MCF 10A (cell line): ENCODE data around the gene STXBP5. TPM values are rescaled to one million over a fixed set of nuclear protein-coding genes. Genes with fewer than 3 reads are reported as not detected.

Experiments used
- BruUV-seq: library from RNA; stranded (reverse); fragments of 400-500 nt; replicated peaks from 2 replicates; lab custom pipeline; 2021; lab: Mats Ljungman, UMichigan
- CTCF ChIA-PET: fragments of 300-600 bp; sonication (Branson Sonifier 250); formaldehyde crosslinking; extraction: SDS; loops from one replicate; lab custom pipeline; 2021; ENCODE audit warnings: antibody characterized with exemption, inconsistent platforms; lab: Yijun Ruan, JAX
- POLR2A ChIA-PET: fragments of 300-600, 350-650 bp; sonication (Branson Sonifier 250); formaldehyde crosslinking; extraction: SDS; loops from one replicate; lab custom pipeline; 2020; ENCODE audit warnings: antibody characterized with exemption, inconsistent platforms; lab: Yijun Ruan, JAX
- DNase-seq: peaks from one replicate; pipeline ENCODE4 v3.0.0-alpha.2; 2018; ENCODE audit not compliant: unreplicated experiment
- H3K27ac Mint-ChIP-seq: one replicate; pipeline ENCODE4 v1.8.0; 2022; ENCODE audit warnings: mild to moderate bottlenecking, low read depth, mixed read lengths; ENCODE audit not compliant: unreplicated experiment
- H3K27me3 Mint-ChIP-seq: one replicate; pipeline ENCODE4 v1.8.0; 2022; ENCODE audit warnings: mixed read lengths; ENCODE audit not compliant: insufficient read depth, unreplicated experiment
- H3K36me3 Mint-ChIP-seq: one replicate; pipeline ENCODE4 v1.8.0; 2022; ENCODE audit warnings: mild to moderate bottlenecking, moderate library complexity, mixed read lengths; ENCODE audit not compliant: insufficient read depth, unreplicated experiment
- H3K4me1 Mint-ChIP-seq: one replicate; pipeline ENCODE4 v1.8.0; 2022; ENCODE audit warnings: mixed read lengths; ENCODE audit not compliant: insufficient read depth, unreplicated experiment
- H3K4me3 Mint-ChIP-seq: one replicate; pipeline ENCODE4 v1.8.0; 2022; ENCODE audit warnings: mild to moderate bottlenecking, moderate library complexity, mixed read lengths; ENCODE audit not compliant: unreplicated experiment
- H3K9me3 Mint-ChIP-seq: one replicate; pipeline ENCODE4 v1.8.0; 2022; ENCODE audit warnings: mixed read lengths; ENCODE audit not compliant: unreplicated experiment
- intact Hi-C: fragments of 100-400 bp; cut with micrococcal nuclease; formaldehyde crosslinking; loops from 2 replicates; pipeline ENCODE4 v1.14.1; 2022
- total RNA-seq: library from RNA; stranded (reverse); gene quantifications from 2 replicates; pipeline ENCODE4 v1.2.3, GENCODE V29; 2022
- TF ChIP-seq, protein P1 (sequence below): fragments of 200-600 bp; IDR thresholded peaks from one replicate; pipeline ENCODE4 v1.8.0; 2022; ENCODE audit warnings: antibody characterized with exemption, mild to moderate bottlenecking; ENCODE audit not compliant: unreplicated experiment

STXBP5 gene
- total RNA-seq, 1 experiment from 2014 or later = 38.5 TPM

DNA sequence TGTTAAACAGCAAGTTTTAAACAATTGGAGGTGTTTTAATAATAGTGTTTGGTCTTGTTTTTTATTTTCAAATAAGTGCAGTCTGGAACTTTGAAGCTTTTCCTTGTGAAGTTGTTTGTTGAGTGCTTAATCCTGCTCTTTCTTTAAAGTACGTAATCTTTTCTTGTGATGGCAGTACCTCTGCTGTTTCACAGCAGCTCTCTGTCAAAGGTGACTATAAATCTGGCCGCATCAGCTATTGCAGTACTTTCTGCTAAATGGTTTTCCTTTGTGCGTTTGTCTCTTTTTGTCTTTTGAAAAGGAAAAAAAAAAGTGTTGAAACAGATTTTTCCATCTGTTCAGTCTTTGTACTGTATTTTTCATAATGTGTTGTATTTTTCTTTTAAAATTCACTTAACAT, 12.7 kb downstream of the STXBP5 start:
- BruUV-seq = no TSS peak
- H3K4me1 Mint-ChIP-seq = peaks cover 26% of the 10 kb centered on the region
- H3K36me3 Mint-ChIP-seq = peaks cover 47% of the 10 kb centered on the region
- no peaks in the 10 kb centered on the region for H3K9me3 Mint-ChIP-seq
- no peak for DNase-seq
- no peaks in the 10 kb centered on the region for H3K27me3 Mint-ChIP-seq
- CTCF ChIA-PET = interaction anchor here (0.8 kb wide), 1 partner anchor 11 kb away, joined by 3 read pairs; no protein-coding TSS in a partner anchor
- intact Hi-C loops = no loop called here
- no peak overlapping the region for H3K27ac Mint-ChIP-seq
- TF ChIP-seq, protein P1, sequence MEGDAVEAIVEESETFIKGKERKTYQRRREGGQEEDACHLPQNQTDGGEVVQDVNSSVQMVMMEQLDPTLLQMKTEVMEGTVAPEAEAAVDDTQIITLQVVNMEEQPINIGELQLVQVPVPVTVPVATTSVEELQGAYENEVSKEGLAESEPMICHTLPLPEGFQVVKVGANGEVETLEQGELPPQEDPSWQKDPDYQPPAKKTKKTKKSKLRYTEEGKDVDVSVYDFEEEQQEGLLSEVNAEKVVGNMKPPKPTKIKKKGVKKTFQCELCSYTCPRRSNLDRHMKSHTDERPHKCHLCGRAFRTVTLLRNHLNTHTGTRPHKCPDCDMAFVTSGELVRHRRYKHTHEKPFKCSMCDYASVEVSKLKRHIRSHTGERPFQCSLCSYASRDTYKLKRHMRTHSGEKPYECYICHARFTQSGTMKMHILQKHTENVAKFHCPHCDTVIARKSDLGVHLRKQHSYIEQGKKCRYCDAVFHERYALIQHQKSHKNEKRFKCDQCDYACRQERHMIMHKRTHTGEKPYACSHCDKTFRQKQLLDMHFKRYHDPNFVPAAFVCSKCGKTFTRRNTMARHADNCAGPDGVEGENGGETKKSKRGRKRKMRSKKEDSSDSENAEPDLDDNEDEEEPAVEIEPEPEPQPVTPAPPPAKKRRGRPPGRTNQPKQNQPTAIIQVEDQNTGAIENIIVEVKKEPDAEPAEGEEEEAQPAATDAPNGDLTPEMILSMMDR = no peak
- H3K4me3 Mint-ChIP-seq = no peak overlapping the region
- POLR2A ChIA-PET = interaction anchor here (0.7 to 2.6 kb wide), 7 partner anchors 11 to 312 kb away, joined by 3 to 48 read pairs (median 4); partner anchors contain the start of gene STXBP5

DNA sequence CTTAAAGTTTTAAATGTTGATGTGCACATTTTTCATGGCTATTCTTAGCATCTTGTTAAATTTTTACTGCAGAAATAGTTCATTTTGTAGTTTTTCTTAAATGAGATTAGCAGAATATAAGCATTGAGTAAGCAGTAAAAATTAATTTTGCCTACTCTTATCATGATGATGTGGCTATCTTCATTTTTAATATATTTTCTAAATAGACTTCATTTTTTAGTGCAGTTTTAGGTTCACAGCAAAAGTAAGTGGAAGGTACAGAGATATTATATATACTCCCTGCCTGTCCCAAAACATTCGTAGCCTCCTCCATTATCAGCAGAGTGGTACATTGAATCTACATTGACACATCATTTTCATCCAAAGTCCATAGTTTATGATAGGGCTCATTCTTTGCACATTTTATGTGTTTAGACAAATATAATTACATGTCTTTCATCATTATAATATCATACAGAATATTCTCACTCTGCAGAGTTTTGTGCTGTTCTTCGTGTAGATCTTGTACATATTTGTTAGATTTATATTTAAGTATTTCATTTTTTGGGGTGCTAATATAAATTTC, 13.7 kb downstream of the STXBP5 start:
- CTCF ChIA-PET = interaction anchor here (1.3 kb wide), 1 partner anchor 13 kb away, joined by 3 read pairs; no protein-coding TSS in a partner anchor
- intact Hi-C loops = no loop called here
- TF ChIP-seq, protein P1 = no peak
- POLR2A ChIA-PET = interaction anchor here (1.9 to 2.6 kb wide), 2 partner anchors 10 to 12 kb away, joined by 8 to 48 read pairs; partner anchors contain the start of gene STXBP5
- no peaks in the 10 kb centered on the region for H3K27me3 Mint-ChIP-seq
- H3K36me3 Mint-ChIP-seq = peaks cover 43% of the 10 kb centered on the region
- no peaks in the 10 kb centered on the region for H3K9me3 Mint-ChIP-seq
- no peak overlapping the region for H3K27ac Mint-ChIP-seq
- H3K4me3 Mint-ChIP-seq = no peak overlapping the region
- no TSS peak for BruUV-seq
- peaks cover 34% of the 10 kb centered on the region for H3K4me1 Mint-ChIP-seq
- DNase-seq = no peak

DNA sequence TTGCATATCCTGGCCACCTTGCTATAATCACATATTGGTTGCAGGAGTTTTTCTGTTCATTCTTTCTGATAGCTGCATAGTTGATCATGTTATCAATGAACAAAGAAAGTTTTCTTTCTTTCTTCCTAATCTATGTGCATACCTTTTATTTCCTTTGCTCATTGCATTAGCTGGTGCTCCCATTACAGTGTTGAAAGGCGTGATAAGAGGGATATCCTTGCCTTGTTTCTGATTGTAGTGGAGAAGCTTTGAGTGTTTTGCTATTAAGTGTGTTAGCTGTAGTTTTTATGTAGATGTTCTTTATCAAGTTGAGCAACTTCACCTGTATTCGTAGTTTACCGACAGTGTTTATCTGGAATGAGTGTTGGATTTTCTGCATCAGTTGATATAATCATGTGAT, 14.6 kb downstream of the STXBP5 start:
- ChIA-PET POLR2A (interaction anchor here (1.9 to 3.4 kb wide), 3 partner anchors 8 to 13 kb away, joined by 8 to 18 read pairs (median 11); partner anchors contain the start of gene STXBP5), CTCF (interaction anchor here (1.3 kb wide), 1 partner anchor 12 kb away, joined by 3 read pairs; no protein-coding TSS in a partner anchor)
- TF ChIP-seq, protein P1 = no peak
- Mint-ChIP-seq H3K4me3 (no peak overlapping the region), H3K9me3 (no peaks in the 10 kb centered on the region), H3K27me3 (no peaks in the 10 kb centered on the region), H3K36me3 (peaks cover 41% of the 10 kb centered on the region), H3K27ac (no peak overlapping the region), H3K4me1 (peaks cover 34% of the 10 kb centered on the region)
- no TSS peak for BruUV-seq
- no peak for DNase-seq
- intact Hi-C loops = no loop called here

DNA sequence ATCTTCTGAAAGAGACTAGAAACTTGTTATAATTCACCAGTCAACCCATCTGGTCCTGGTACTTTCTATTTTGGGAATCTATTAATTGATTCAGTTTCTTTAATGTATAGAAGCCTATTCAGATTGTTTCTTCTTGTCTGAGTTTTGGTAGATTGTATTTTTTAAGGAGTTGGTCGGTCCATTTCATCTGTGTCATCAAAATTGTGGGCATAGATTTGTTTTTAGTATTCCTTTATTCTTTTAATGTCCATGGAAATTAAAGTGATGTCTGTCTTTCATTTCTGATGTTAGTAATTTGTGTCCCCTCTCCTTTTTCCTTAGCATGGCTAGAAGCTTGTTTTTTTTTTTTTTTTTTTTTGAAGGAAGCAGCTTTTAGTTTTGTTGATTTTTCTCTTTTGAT, 15.2 kb downstream of the STXBP5 start:
- ChIA-PET CTCF (interaction anchor here (4.5 kb wide), 1 partner anchor 316 kb away, joined by 26 read pairs; no protein-coding TSS in a partner anchor), POLR2A (interaction anchor here (0.8 to 3.4 kb wide), 4 partner anchors 9 to 14 kb away, joined by 5 to 18 read pairs (median 10); partner anchors contain the start of gene STXBP5)
- Mint-ChIP-seq H3K27ac (peak overlapping the region; percentile 12), H3K27me3 (no peaks in the 10 kb centered on the region), H3K4me1 (peaks cover 34% of the 10 kb centered on the region), H3K36me3 (peaks cover 39% of the 10 kb centered on the region), H3K4me3 (no peak overlapping the region), H3K9me3 (no peaks in the 10 kb centered on the region)
- intact Hi-C loops = no loop called here
- TF ChIP-seq, protein P1 = no peak
- BruUV-seq = no TSS peak
- no peak for DNase-seq
